HG03520 (cell line): ENCODE results near the gene PPEF1.

Experiments
- ATAC-seq: cut with Tn5 transposase; IDR thresholded peaks from one replicate; pipeline ENCODE4 v1.9.1; 2021; ENCODE audit warnings: mild to moderate bottlenecking, moderate library complexity; ENCODE audit not compliant: unreplicated experiment

Gene PPEF1

DNA sequence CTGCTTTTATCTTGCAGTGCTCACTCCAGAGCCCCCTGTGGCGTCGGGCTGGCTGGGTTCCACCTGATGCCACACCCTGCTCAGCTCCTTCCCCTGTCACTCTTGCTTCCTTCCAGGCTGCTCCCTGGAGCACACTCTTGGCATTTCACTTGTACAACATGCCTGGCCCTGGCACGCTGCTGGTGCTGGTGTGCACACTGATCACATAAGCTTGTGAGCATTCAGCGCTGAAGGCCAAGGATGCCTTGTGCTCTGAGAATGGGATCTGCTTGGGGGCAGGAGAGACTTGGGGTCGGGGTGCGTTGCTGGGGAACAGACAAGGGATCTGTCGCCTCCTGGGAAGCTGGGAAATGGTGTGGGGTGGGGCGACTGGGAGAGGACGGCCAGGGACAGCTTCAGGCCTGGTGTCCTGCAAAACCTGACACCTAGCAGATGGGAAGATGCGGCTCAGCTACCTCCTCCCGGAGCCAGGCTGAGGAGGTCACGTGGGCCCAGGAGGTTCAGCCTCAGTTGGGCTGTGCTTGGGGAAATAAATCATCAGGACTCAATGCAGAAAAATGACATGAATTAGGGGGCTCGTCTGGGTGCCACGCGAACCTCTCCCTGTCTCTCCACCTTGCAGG lies 167.9 kb downstream of the PPEF1 start:
- ATAC-seq: no peak

DNA sequence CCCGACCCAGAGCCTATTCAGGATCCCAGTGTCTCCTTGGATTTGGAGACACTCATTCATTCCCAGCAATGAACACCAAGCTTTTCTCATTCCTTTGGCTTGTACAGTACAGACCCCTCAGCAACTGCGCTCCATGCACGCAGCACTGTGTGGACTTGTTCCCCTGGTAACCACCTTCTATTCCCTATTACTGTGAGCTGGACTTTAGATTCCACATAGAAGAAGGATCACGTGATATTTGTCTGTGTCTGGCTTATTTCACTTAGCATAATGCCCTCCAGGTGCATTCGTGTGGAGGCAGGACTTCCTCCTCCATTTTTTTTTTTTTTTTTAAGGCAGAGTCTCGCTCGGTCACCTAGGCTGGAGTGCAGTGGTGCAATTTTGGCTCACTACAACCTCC lies 170.0 kb downstream of the PPEF1 start:
- no peak for ATAC-seq
